ENCODE results near the gene RASSF9.

The RASSF9 gene

GRCh38 chr12:85865890-85866289, 29.7 kb upstream of the RASSF9 start:
- no peak for TF ChIP-seq ZFX (IDR thresholded peaks at IDR 0.05)
- TF ChIP-seq CTCF (conservative IDR thresholded peaks at IDR 0.05), result no peak
- H3K27ac ChIP-seq, result no peak overlapping the region

- no peak overlapping the region for H3K27ac ChIP-seq
- TF ChIP-seq CTCF (conservative IDR thresholded peaks at IDR 0.05), result no peak
- TF ChIP-seq ZFX (IDR thresholded peaks at IDR 0.05), result no peak
These were observed 20.8 kb upstream of the RASSF9 start for GRCh38 chr12:85856966-85857365.

- TF ChIP-seq ZFX (IDR thresholded peaks at IDR 0.05), result no peak
- TF ChIP-seq CTCF (conservative IDR thresholded peaks at IDR 0.05), result no peak
- no peak overlapping the region for H3K27ac ChIP-seq
These were observed 19.1 kb upstream of the RASSF9 start for GRCh38 chr12:85855305-85855704.

- TF ChIP-seq ZFX (IDR thresholded peaks at IDR 0.05) (no peak), CTCF (conservative IDR thresholded peaks at IDR 0.05) (no peak)
- no peak overlapping the region for H3K27ac ChIP-seq
These were observed 13.1 kb upstream of the RASSF9 start for GRCh38 chr12:85849344-85849743.

- no peak overlapping the region for H3K27ac ChIP-seq
- no peak for TF ChIP-seq CTCF (conservative IDR thresholded peaks at IDR 0.05)
- TF ChIP-seq ZFX (IDR thresholded peaks at IDR 0.05), result no peak
These were observed 7.5 kb upstream of the RASSF9 start for GRCh38 chr12:85843606-85844310.

GRCh38 chr12:85835426-85836196, 598 bp downstream of the RASSF9 start:
- TF ChIP-seq CTCF (conservative IDR thresholded peaks at IDR 0.05) (no peak), ZFX (IDR thresholded peaks at IDR 0.05) (no peak)
- no peak overlapping the region for H3K27ac ChIP-seq

- H3K27ac ChIP-seq, result no peak overlapping the region
- TF ChIP-seq ZFX (IDR thresholded peaks at IDR 0.05) (no peak), CTCF (conservative IDR thresholded peaks at IDR 0.05) (no peak)
These were observed 1.8 kb downstream of the RASSF9 start for GRCh38 chr12:85834378-85834777.

All from C4-2B (cell line).